Lung microvascular endothelial cell (primary cell): ENCODE measurements around the gene ATRNL1. TPM values are rescaled to one million over a fixed set of nuclear protein-coding genes. Genes with fewer than 3 reads are reported as not detected.
A peak's percentile ranks its signal among the peaks of the same experiment; 100 is the strongest.

Experiments
- DNase-seq, 2 donors: peaks; one replicate each; pipeline versions ENCODE4 v3.0.0 to v3.0.0-alpha.2; 2010; ENCODE audit warnings: low read depth in 2 of 2
- total RNA-seq: library from RNA; depleted of rRNA; stranded (reverse); fragments of >200 nt; gene quantifications from 2 replicates; pipeline ENCODE4 v1.2.1, GENCODE V29; 2014

Gene ATRNL1
- total RNA-seq, 1 donor from 2014 or later, result 0.20 TPM

- no peak for DNase-seq
Measured at GRCh38 chr10:115882021-115882420, 788.9 kb downstream of the ATRNL1 start.

GRCh38 chr10:115883372-115883771, 790.2 kb downstream of the ATRNL1 start:
- no peak for DNase-seq

- no peak for DNase-seq
Measured at GRCh38 chr10:115884331-115884730, 791.2 kb downstream of the ATRNL1 start.

GRCh38 chr10:115895166-115895565, 802.0 kb downstream of the ATRNL1 start:
- DNase-seq, result no peak

- DNase-seq, result no peak
Measured at GRCh38 chr10:115898242-115898641, 805.1 kb downstream of the ATRNL1 start.

GRCh38 chr10:115902596-115902995, 809.4 kb downstream of the ATRNL1 start:
- no peak for DNase-seq

- DNase-seq, result no peak
Measured at GRCh38 chr10:115903207-115903606, 810.0 kb downstream of the ATRNL1 start.

GRCh38 chr10:115903845-115904244, 810.7 kb downstream of the ATRNL1 start:
- no peak for DNase-seq

- no peak for DNase-seq
Measured at GRCh38 chr10:115909037-115909436, 815.9 kb downstream of the ATRNL1 start.

- no peak for DNase-seq
Measured at GRCh38 chr10:115909962-115910731, 817.0 kb downstream of the ATRNL1 start.

- DNase-seq, result no peak
Measured at GRCh38 chr10:115914475-115914874, 821.3 kb downstream of the ATRNL1 start.

GRCh38 chr10:115915429-115915828, 822.3 kb downstream of the ATRNL1 start:
- no peak for DNase-seq

- no peak for DNase-seq
Measured at GRCh38 chr10:115918812-115919211, 825.6 kb downstream of the ATRNL1 start.

- no peak for DNase-seq
Measured at GRCh38 chr10:115921795-115922194, 828.6 kb downstream of the ATRNL1 start.

GRCh38 chr10:115931309-115931708, 838.1 kb downstream of the ATRNL1 start:
- no peak for DNase-seq

GRCh38 chr10:115932099-115932498, 838.9 kb downstream of the ATRNL1 start:
- DNase-seq, result no peak

GRCh38 chr10:115933098-115933497, 839.9 kb downstream of the ATRNL1 start:
- DNase-seq, result no peak

GRCh38 chr10:115935731-115936130, 842.6 kb downstream of the ATRNL1 start:
- DNase-seq, result peak in 1 of 2 donors; percentile 30

GRCh38 chr10:115936926-115937767, 844.0 kb downstream of the ATRNL1 start:
- peak; percentile 33 to 54 for DNase-seq

GRCh38 chr10:115937768-115938056, 844.5 kb downstream of the ATRNL1 start:
- peak in 1 of 2 donors; percentile 44 for DNase-seq

- peak; percentile 10 to 66 for DNase-seq
Measured at GRCh38 chr10:115939101-115939854, 846.1 kb downstream of the ATRNL1 start.

GRCh38 chr10:115941361-115941771, 848.2 kb downstream of the ATRNL1 start:
- DNase-seq, result peak; percentile 42 to 77
